SW480 (cell line): ENCODE data around the gene POLD1.
"Not testable (repeated sequence)": the region's sequence is repeated elsewhere in the genome, so short reads cannot be mapped to it uniquely, and the experiment has no call there.

Experiments used
- DNase-seq: peaks from one replicate; pipeline ENCODE4 v3.0.0-alpha.2; 2016; ENCODE audit warnings: low spot score

The POLD1 gene

DNA sequence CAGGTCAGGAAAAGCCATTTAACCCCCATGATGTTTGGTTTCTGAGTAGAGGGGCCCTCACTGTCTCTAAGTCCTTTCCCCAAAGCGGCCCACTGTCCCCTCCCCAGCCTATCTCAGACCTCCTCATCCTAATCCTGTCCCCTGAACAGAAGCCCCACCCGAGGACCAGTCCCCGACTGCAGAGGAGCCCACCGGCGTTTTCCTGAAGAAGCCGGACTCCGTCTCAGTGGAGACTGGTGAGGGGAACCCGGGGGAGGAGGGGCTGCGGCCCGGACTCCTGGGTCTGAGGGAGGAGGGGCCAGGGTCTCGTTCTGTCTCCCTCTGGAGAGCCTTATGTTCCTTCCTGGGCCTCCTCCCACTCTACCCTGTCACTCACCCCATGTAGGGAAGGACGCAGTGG is 51.5 kb downstream of the POLD1 start:
- no peak for DNase-seq

DNA sequence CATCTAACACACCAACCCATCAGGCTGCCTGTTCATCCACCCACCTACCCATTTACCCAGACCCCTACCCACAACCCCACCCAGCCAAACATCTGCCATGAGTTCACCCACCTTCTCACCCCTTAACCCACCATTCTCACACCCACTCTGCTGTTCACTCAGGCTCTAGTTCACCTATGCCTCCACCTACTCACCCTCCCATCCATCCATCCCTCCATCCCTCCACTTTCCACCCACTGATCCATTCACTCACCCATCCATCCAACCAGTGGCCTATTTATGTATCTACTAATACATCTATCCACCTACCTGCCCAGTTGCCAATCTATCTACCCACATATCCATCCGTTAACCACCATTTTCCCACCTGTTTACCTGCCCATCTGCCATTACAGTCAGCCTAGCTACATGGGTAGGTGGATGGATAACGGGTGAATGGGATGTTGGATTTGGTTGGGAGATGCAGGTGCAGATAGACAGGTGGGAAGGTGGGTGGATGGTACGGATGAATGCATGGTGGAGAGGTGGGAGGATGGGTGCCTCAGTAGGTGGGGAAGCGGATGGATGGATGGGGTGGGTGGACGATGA is 53.8 kb downstream of the POLD1 start:
- DNase-seq = no peak

DNA sequence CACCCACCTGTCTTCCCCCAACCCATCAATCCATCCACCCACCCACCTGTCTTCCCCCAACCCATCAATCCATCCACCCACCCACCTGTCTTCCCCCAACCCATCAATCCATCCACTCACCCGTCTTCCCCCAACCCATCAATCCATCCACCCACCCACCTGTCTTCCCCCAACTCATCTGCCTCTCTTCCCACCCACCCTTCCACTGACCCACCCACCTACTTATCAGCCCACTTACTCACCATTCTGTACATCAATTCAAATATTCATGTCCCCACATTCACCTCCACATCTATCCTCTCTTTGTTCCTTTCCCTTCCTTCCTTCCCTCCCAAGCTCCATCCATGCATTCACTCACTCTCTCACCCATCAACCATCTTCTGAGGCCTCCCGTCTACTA is 55.0 kb downstream of the POLD1 start:
- DNase-seq = not testable (repeated sequence)

DNA sequence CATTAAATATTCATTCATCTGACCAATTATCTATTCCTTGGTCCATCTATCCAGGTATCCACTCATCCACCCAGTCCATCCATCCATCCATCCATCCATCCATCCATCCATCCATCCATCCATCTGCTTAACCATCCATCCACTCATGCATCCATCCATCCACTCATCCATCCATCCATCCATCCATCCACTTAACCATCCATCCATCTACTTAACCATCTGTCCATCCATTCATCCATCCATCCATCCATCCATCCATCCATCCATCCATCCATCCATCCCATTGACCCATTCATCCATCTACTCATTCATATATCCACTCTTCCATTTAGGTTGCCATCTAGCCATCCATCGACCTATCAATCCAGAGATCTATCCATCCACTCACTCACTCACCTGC is 59.9 kb downstream of the POLD1 start:
- DNase-seq = no peak

DNA sequence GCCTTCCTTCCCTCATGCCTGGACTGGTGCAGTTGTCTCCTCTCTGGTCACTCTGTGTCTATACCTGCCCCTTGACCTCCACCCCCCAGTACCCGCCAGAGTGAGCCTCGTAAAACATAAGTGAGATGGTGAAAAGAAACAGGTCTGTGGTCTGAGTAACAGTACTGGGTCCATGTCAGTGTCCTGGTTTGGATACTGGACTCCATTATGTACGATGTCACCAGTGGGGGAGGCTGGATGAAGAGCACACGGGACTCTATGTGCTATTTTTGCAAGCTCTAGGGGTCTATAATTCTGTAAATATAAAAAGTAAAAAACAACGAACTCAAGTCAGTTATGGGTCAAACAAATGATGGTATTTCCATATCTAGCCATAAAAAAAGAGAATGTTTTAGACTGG is 62.9 kb downstream of the POLD1 start:
- no peak for DNase-seq

DNA sequence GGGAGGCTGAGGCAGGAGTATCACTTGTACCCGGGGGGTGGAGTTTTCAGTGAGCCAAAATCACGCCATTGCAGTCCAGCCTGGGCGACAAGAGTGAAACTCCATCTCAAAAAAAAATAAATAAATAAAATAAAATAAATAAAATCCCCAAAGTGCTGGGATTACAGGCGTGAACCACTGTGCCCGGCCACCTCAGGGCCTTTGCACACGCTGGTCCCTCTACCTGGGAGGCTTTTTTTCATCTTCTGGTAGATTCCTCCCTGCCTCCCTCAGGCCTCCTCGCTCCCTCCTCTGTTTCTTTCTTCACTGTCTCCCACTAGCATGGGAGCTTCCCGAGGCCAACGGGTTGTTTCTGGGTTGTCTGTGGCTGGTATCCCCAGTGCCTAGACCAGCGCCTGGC is 63.6 kb downstream of the POLD1 start:
- DNase-seq = no peak

DNA sequence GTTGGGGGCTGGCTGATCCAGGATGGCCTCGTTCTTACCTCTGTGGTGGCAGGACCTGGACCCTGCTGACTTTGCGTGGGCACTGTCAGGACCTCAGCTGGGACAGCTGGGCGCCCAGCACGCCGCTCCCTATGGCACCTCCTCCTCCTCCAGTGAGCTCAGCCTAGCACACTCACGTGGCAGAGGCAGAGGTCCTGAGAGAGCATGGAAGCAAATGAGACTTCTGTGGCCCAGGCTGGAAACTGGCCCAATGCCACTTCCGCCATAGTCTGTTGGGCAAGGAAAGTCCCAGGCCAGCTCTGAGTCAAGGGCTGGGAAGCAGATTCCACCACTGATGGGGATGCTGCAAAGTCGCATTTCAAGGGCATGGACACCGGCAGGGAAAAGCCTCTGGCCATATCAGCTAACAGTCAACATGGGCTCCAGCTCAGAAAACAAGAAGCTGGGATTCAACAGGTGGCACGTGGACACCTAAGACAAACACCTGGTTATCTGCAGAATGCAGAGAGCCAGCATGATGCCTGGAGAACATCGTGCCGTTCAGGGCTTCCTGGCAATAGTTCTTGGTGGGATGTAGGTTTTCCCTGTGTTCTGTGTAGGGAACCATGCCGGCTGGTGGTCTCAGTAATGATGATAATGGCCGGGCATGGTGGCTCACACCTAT is 65.2 kb downstream of the POLD1 start:
- no peak for DNase-seq

DNA sequence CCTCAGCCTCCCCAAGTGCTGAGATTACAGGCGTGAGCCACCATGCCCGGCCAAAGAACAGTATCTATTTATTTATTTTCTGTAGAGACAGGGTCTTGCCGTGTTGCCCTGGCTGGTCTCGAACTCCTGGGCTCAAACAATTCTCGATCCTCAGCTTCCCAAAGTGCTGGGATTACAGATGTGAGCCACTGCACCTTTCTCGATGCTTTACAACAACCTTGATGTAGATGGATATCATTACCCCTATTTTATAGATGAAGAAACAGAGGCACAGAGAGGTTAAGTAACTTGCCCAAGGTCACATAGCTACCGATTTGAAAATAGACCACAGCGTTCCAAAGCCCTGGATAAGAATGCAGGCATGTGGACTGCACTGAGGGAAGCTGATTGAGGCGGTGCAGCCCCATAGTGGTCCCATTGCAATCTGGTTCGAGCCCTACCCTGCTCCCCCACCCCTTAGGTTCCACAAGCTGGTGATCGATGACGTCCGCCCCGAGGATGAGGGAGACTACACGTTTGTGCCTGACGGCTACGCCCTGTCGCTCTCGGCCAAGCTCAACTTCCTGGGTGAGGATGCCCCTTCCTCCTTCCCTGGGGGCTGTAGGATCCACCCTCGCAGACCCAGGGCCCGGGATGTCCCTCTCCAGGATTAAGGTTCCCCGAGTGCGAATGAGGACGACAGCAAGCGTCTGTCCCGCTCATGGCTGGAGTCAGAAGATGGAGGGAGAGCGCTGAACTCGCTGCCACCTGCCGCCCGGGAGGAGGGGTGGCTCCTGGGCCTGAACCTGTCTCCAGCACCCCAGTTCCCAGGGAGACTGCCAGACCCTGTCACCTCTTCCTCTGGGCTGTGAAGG is 66.4 kb downstream of the POLD1 start:
- no peak for DNase-seq

DNA sequence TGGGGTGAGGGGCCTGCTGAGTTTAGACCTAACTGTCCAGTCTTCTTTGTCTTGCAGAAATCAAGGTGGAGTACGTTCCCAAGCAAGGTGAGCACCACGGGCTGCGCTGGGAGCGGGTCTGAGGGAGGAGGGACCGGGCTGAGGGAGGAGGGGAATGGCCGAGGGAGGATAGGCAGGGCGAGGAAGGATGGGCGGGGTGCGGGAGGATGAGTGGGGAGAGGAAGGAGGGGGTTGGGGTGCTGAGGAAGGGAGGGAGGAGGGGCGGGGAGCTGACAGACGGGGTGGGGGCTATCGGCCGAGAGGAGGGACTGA is 67.0 kb downstream of the POLD1 start:
- DNase-seq = no peak

DNA sequence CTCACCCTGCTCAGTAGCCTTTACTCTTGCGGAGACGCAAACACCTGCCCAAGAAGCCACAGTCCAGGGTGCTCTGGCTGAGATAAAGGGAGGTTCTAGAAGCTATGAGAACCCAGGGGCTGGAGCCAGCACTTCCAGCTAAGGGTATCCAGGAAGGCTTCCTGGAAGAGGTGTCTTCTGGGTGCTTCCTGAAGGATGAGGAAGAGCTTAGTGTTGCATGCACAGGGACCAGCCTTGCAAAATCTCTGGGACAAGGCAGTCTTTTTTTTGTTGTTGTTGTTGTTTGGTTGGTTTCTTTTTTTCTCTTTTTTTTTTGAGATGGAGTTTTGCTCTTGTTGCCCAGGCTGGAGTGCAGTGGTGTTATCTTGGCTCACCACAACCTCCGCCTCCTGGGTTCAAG is 69.1 kb downstream of the POLD1 start:
- no peak for DNase-seq

DNA sequence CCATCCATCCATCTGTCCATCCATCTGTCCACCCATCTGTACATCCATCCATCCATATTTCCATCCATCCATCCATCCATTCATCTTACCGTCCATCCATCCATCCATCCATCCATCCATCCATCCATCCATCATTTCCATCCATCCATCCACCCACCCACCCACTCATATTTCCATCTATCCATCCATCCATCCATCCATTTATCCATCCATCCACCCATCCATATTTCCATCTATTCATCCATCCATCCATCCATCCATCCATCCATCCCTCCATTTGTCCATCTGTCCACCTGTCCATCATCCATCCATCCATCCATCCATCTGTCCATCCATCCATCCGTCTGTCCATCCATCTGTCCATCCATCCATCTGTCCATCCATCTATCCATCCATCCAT is 71.8 kb downstream of the POLD1 start:
- DNase-seq = no peak

DNA sequence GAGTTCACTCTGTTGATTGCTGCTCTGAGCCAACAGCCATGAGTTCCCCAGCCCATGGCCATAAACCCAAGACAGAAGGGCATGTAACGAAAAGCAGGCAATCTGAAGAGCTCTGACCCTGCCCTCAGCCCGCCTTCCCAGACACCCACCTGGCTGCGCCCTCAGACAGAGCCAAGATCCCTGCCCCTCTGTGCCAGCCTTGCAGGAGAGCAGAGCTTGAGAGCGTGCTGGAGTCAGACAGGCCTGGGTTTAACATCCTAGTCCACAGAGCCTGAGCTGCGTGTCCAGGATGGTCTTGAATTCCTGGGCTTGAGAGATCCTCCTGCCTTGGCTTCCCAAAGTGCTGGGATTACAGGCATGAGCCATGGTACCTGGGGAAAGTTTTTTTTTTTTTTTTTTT is 73.2 kb downstream of the POLD1 start:
- no peak for DNase-seq

DNA sequence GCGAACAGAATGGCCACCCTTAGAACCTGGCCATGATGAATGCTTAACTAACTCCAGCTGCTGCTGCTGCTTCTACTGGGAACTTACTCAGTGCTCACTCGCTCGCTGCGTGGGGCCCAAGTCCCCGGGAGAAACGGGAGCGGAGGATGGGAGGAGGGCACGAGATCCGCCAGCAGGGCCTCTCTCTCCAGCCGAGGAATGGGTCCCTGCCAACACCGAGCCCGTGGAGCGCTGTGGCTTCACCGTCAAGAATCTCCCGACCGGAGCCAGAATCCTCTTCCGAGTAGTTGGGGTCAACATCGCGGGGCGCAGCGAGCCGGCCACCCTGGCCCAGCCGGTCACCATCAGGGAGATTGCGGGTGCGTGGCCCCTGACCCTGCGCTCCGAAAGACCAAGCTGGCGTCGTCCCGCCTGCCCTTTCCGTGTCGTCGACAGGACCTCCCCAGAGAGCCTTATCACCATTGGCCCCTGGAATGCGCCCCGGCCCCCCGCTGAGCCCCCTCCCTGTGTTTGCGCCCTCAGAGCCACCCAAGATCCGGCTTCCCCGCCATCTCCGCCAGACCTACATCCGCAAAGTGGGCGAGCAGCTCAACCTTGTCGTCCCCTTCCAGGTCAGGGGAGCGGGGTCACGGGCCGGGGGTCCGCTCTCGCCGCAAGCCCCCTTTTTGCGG is 74.4 kb downstream of the POLD1 start:
- no peak for DNase-seq

DNA sequence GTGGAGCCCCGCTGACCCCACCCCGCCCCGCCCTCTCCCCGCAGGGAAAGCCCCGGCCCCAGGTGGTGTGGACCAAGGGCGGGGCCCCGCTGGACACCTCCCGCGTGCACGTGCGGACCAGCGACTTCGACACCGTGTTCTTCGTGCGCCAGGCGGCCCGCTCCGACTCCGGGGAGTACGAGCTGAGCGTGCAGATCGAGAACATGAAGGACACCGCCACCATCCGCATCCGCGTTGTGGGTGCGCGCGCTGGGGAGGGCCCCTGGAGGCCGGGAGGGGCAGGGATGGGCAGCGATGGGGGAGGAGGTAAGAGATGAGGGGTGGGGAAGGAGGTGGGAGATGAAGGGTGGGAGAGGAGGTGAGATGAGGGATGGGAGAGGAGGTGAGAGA is 74.9 kb downstream of the POLD1 start:
- no peak for DNase-seq

DNA sequence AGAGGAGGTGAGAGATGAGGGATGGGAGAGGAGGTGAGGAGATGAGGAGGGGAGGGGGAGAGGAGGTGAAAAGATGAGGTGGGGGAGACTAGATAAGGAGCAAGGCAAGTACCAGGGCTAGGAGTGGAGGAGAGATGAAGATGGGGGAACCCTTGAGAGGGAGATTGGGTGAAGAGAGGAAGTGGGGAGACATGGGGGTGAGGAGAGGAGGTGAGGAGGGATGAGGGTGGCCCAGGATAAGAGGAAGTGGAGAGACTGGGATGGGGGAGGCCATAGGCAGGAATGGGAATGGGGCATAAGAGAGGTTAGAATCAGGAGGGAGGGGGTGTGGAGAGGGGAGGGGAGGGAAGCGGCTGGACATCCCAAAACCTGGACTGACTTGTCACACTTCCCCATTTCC is 75.5 kb downstream of the POLD1 start:
- DNase-seq = no peak

DNA sequence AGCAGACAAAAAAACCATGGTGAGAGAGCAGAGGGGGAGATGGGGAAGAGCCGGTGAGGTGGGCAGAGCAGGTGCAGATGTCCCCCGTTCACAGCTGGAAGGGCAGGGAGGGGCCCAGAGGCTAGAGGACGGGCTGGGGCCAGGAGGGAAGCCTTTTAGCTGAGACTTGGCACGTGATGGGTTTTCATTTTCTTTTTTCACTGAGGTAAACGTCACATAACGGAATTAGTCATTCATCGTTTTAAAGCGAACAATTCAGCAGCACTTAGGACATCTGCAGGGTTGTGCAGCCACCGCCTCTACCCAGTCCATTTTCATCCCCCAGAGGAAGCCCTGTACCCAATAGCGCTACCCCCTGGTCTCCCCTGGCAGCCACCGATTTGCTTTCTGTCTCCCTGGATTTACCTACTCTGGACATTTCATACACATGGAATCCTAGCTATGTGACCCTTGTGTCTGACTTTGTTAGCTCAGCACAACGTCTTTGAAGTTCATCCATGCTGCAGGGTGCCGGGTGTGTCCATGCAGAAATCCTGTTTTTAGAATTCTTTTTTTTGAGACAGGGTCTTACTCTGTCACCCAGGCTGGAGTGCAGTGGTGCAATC is 76.1 kb downstream of the POLD1 start:
- peak; percentile 72 for DNase-seq

DNA sequence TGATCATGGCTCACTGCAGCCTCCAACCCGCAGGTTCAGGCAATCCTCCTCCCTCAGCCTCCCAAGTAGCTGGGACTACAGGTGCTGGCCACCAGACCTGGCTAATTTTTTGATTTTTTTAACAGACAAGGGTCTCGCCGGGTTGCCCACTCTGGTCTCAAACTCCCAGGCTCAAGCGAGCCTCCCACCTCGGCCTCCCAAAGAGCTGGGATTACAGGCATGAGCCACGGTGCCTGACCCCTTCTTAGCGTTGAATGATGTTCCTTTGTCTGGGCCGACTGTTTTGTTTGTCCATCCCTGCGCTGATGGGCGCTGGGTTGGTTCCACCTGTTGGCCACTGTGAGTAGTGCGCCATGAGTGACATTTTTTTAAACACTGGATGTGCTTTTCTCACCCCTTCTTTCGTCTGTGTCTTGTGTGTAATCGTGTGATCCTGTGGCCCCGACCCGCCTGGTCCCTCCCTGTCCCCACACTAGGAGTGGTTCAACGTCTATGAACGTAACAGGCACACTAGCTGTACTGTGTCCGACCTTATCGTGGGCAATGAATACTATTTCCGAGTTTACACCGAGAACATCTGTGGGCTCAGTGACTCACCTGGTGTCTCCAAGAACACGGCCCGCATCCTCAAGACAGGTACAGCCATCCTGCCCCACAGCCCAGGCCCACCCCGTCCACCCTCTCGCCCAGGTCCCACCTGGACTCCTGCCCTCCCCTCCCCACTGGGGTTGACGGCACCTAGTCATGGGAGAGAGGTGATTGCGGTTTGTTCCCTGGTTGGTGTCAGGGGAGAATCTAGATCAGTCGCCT is 77.1 kb downstream of the POLD1 start:
- DNase-seq = peak; percentile 83

DNA sequence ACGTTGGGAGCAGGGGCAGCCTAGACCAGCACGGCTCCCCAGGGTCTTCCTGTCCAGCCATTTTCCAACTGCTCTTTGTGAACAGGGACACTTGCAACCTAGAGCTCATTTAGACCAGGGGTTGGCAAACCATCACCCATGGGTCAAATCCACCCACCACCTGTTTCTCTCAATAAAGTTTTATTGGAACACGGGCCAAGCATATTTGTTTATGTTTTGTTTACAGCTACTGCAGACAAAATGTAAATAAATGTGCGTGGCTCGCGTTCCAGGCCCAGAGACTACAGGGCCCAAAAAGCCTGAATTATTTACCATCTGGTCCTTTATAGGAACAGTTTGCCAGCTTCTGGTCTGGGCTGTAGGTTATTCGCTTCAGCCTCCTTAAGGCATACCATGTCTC is 78.8 kb downstream of the POLD1 start:
- no peak for DNase-seq

DNA sequence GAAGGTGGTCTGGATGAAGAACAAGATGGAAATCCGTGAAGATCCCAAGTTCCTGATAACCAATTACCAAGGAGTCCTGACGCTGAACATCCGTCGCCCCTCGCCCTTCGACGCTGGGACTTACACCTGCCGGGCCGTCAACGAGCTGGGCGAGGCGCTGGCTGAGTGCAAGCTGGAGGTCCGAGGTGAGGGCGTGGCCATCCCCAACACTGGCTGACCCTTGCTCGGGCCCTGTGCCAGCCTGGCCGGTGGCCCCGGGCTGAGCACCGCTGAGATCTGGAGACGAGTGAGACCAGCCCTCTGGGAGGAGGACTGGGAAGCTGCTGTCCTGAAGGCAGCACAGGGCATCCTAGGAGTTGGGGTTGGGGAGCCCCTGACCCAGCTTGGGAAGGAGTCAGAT is 80.2 kb downstream of the POLD1 start:
- no peak for DNase-seq

DNA sequence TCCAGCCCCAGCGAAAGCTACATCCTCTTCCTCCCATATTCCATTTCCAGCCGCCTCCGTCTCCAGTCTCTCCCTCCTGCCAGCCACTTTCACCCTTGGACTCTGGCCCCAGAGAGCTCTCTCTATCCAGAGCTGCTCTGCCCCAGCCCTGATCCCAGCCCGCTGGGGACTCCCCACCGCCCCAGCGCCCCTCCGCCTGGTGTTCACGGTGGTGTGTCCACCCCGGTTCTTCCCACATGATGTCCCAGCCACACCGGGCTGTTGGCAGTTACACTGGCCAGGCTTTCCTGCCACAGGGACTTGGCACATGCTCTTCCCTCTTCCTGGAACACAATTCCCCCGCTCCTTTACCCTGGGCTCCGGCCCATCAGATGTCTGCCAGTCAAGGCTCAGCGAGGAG is 80.9 kb downstream of the POLD1 start:
- DNase-seq = no peak

DNA sequence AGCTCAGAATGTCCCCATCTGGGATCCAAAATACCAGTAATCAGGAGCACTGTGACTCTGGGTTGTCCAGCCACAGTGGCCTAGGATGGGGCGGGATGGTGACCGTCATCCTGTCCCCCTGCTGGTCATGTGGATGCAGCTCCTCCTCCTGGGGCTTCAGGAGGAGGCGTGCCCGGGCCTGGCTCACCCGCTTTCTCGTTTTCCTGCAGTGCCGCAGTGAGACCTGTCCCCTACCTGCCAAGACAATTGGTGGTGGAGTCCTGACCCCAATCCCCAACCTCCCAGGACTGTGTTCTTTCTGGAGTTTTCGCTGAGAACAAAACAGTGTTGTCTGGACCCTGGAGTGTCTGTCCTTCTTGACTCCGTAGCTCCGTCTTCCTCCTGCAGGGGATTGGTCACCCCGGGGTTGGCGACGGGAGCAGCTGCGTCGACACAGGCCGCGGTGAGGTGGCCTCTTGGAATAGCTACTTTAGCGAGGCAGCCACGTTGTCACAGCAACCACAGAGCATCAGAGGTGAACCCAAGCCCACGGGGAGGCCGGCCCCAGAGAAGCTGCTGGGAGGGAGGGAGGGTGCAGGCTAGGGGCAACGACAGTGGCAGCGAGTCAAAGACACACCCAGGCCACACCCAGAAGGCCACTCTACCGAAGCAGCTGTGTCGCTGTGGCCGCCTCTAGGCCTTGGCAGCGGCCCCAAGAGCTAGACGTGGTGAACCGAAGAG is 82.0 kb downstream of the POLD1 start:
- DNase-seq = peak; percentile 87
